Fibroblast of peridontal ligament (primary cell): ENCODE results near the gene TERF2IP.

Source experiments
- DNase-seq: peaks from one replicate; pipeline ENCODE4 v3.0.0-alpha.2; 2010; ENCODE audit errors: extremely low read depth

TERF2IP gene

GRCh38 chr16:75640598-75640997, 7.0 kb upstream of the TERF2IP start:
- peak; percentile 32 for DNase-seq

- no peak for DNase-seq
Measured at GRCh38 chr16:75644240-75645012, 3.1 kb upstream of the TERF2IP start.

- no peak for DNase-seq
Measured at GRCh38 chr16:75647112-75647491, 471 bp upstream of the TERF2IP start.

GRCh38 chr16:75648265-75649076, 898 bp downstream of the TERF2IP start:
- peak; percentile 70 for DNase-seq

GRCh38 chr16:75653922-75654321, 6.3 kb downstream of the TERF2IP start:
- peak; percentile 91 for DNase-seq

GRCh38 chr16:75658175-75658574, 10.6 kb downstream of the TERF2IP start:
- no peak for DNase-seq

- no peak for DNase-seq
Measured at GRCh38 chr16:75660321-75660720, 12.7 kb downstream of the TERF2IP start.

- no peak for DNase-seq
Measured at GRCh38 chr16:75660726-75661302, 13.2 kb downstream of the TERF2IP start.

GRCh38 chr16:75667503-75667902, 19.9 kb downstream of the TERF2IP start:
- no peak for DNase-seq

GRCh38 chr16:75676909-75677308, 29.3 kb downstream of the TERF2IP start, which contains the start of gene CPHXL2:
CPHXL2 (minus strand) TSS chr16:75677009; CDS start chr16:75676999, 10 bp downstream.
- no peak for DNase-seq

GRCh38 chr16:75679366-75679765, 31.8 kb downstream of the TERF2IP start:
- no peak for DNase-seq

GRCh38 chr16:75682308-75682707, 34.7 kb downstream of the TERF2IP start:
- DNase-seq, result no peak

GRCh38 chr16:75687361-75687760, 39.8 kb downstream of the TERF2IP start:
- DNase-seq, result no peak

- no peak for DNase-seq
Measured at GRCh38 chr16:75695708-75696107, 48.1 kb downstream of the TERF2IP start.

- DNase-seq, result no peak
Measured at GRCh38 chr16:75697571-75697970, 50.0 kb downstream of the TERF2IP start.

GRCh38 chr16:75701361-75701760, 53.8 kb downstream of the TERF2IP start, which contains the start of gene DUXB:
DUXB (minus strand) TSS chr16:75701461; CDS start chr16:75701418, 43 bp downstream.
- DNase-seq, result no peak

- DNase-seq, result no peak
Measured at GRCh38 chr16:75702242-75702641, 54.7 kb downstream of the TERF2IP start.

GRCh38 chr16:75703306-75703705, 55.7 kb downstream of the TERF2IP start:
- peak; percentile 22 for DNase-seq
